ENCODE results near the gene SMYD3.

GRCh38 chr1:245903851-245904250 is 603.2 kb downstream of the SMYD3 start:
- TF ChIP-seq REST (IDR thresholded peaks at IDR 0.05; ENCODE audit: insufficient read depth in 1 of 2, low read depth in 2 of 2, low read length in 2 of 2): no peak
- no peak for TF ChIP-seq TAF1 (IDR thresholded peaks at IDR 0.05; ENCODE audit: borderline replicate concordance, insufficient read depth, low read length)
- TF ChIP-seq SIN3A (IDR thresholded peaks at IDR 0.05; ENCODE audit: borderline replicate concordance, insufficient read depth, low read length): no peak
- no peak for TF ChIP-seq POLR2AphosphoS5 (IDR thresholded peaks at IDR 0.05; ENCODE audit: low read depth, low read length)
